HEK293T (cell line): ENCODE results near the gene HHLA2.

Source experiments
- ARNT ChIP-seq: fragments of 450-650 bp; IDR thresholded peaks from 2 replicates; pipeline ENCODE4 v1.6.1; 2017; ENCODE audit warnings: mild to moderate bottlenecking
- BHLHE40 ChIP-seq: fragments of 450-650 bp; IDR thresholded peaks from 2 replicates; pipeline ENCODE4 v1.6.1; 2016; ENCODE audit warnings: mild to moderate bottlenecking, moderate library complexity, borderline replicate concordance
- ELF4 ChIP-seq: fragments of 450-650 bp; IDR thresholded peaks from 2 replicates; pipeline ENCODE4 v1.6.1; 2017; ENCODE audit warnings: antibody characterized with exemption
- FOXK2 ChIP-seq: fragments of 450-650 bp; IDR thresholded peaks from 2 replicates; pipeline ENCODE4 v1.6.1; 2016; ENCODE audit warnings: mild to moderate bottlenecking
- FOXM1 ChIP-seq: fragments of 450-650 bp; IDR thresholded peaks from 2 replicates; pipeline ENCODE4 v1.6.1; 2017; ENCODE audit warnings: mild to moderate bottlenecking, borderline replicate concordance
- HDGF ChIP-seq: fragments of 450-650 bp; IDR thresholded peaks from 2 replicates; pipeline ENCODE4 v1.6.1; 2017; ENCODE audit warnings: antibody characterized with exemption, borderline replicate concordance
- SP1 ChIP-seq: fragments of 450-650 bp; IDR thresholded peaks from 2 replicates; pipeline ENCODE4 v1.6.1; 2017
- SUZ12 ChIP-seq: fragments of 450-650 bp; IDR thresholded peaks from 2 replicates; pipeline ENCODE4 v1.6.1; 2016; ENCODE audit warnings: mild to moderate bottlenecking
- TARDBP ChIP-seq: fragments of 450-650 bp; IDR thresholded peaks from 2 replicates; pipeline ENCODE4 v1.6.1; 2016
- ZNF384 ChIP-seq: fragments of 450-650 bp; IDR thresholded peaks from 2 replicates; pipeline ENCODE4 v1.6.1; 2016
- TF ChIP-seq, protein P1 (sequence below): fragments of 450-650 bp; IDR thresholded peaks from 2 replicates; pipeline ENCODE4 v1.6.1; 2016

DNA sequence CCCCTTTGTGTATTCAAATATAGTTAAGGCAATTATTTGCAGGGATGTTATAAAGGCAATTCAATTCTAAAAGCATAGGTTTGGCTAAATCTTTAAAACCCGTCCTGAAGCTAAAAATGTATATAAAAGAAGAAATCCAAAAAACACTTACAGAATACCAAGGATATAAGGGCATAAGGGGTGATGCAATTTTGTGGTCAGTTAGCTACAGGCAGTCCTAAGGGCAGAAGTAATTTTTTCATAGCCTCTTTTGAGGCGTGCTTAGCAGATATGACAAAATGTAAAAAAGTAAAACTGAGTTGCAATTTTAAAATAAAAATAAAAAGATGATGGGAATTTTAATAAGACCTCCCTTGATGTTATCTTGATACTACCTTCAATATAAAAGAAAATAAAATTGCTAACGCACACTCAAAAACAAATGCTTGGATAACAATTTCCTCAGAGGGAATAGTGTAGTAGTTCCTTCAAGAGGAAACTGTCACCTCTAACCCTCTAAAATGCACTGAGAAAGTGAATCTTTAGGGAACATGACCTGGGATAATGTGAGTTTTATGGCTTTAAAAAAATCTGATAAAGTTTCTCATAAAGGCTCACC is 109.8 kb downstream of the HHLA2 start:
- TF ChIP-seq ELF4 (no peak), ARNT (no peak), FOXM1 (no peak), BHLHE40 (no peak), HDGF (no peak), FOXK2 (no peak), SUZ12 (no peak), ZNF384 (no peak; the same call in 1 of the 2 replicates), TARDBP (no peak), SP1 (no peak)
- TF ChIP-seq, protein P1, sequence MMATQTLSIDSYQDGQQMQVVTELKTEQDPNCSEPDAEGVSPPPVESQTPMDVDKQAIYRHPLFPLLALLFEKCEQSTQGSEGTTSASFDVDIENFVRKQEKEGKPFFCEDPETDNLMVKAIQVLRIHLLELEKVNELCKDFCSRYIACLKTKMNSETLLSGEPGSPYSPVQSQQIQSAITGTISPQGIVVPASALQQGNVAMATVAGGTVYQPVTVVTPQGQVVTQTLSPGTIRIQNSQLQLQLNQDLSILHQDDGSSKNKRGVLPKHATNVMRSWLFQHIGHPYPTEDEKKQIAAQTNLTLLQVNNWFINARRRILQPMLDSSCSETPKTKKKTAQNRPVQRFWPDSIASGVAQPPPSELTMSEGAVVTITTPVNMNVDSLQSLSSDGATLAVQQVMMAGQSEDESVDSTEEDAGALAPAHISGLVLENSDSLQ, result no peak
